GM21447 (cell line): Measurements from ENCODE around the gene ZBTB20.

Source experiments
- ATAC-seq: cut with Tn5 transposase; IDR thresholded peaks from one replicate; pipeline ENCODE4 v1.9.1; 2021; ENCODE audit not compliant: unreplicated experiment

ZBTB20 gene

DNA sequence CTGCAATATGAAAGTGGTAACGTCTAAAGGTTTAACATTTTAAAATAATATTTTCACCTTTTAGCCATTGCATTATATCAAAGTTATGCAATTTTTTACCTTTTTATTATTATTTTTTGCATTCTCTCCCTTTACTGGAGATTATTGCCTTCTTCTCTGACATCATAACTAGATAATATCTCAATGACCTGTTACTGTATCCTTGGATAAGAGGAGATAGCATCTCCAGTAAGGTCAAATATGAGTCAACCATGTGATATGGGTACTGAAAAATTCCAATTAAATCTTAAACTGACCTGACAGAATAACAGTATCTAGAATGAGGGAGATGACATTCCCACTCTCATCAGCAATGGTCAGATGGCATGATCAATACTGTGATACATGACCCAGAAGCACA lies 108.3 kb downstream of the ZBTB20 start:
- no peak for ATAC-seq

GRCh38 chr3:115022835-115023398 lies 124.2 kb downstream of the ZBTB20 start:
- ATAC-seq: no peak

- ATAC-seq: no peak
Measured at GRCh38 chr3:115022199-115022598, 124.9 kb downstream of the ZBTB20 start.

- no peak for ATAC-seq
Measured at GRCh38 chr3:115021061-115021460, 126.0 kb downstream of the ZBTB20 start.

- ATAC-seq: no peak
Measured at GRCh38 chr3:115019900-115020299, 127.2 kb downstream of the ZBTB20 start.

DNA sequence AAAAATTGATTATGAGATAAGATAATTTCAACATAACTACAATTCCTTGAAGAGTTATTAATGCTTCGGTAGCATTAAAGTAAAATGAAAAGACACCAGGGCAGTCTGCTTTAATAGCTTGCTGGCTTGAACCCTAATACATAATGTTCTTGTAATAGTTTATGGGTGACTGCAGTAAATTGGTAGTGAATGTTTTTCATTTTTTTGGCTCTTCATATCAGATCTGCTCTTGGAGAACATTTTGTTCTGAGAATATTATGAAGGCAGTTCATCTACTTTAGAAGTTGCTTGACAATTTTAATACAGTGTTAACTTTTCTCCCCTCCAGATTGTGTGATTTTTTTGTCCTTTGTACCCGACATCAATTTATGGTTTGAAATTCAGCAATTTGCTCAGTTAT lies 128.4 kb downstream of the ZBTB20 start:
- no peak for ATAC-seq

DNA sequence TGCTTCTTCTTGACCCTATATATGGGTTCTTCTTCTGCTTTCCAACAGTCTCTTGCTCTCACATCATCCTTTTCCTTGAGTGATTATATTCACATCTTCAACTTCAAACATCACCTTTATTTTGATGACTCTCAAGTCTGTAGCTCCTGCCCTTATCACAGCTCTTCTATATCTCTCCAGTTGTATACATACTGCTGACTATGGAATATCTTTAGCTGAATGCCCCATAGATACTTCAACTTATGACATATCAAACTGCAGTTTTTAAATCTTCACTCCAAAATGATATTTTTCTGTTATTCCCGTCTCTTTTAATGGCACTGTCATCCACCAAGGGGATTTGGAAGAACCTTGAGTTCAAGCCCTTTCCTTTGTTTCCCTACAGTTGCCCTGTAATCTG lies 139.1 kb downstream of the ZBTB20 start:
- no peak for ATAC-seq

- ATAC-seq: no peak
Measured at GRCh38 chr3:115004201-115005140, 142.6 kb downstream of the ZBTB20 start.

GRCh38 chr3:114998971-114999579 lies 148.0 kb downstream of the ZBTB20 start:
- no peak for ATAC-seq

- no peak for ATAC-seq
Measured at GRCh38 chr3:114994554-114995341, 152.3 kb downstream of the ZBTB20 start.

GRCh38 chr3:114985776-114986175 lies 161.3 kb downstream of the ZBTB20 start:
- ATAC-seq: no peak

DNA sequence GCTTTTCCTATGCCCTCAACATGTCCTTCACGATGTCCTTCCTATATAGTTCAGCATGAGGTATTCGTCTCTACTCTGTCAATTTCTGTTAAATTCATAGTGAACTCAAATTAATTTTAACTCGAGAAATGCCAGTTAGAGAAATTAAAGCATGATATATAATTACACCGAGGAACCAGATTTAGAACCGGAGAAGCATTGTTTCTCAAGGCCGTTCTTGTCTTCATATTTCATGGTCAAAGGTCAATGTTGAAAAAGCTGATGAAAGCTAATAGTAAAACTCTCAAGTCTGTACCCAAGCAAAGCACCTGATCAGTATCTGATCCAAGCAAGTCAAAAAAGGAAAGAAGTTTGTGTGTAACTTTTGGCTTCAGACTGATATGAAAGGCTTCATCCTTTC lies 163.8 kb downstream of the ZBTB20 start:
- ATAC-seq: no peak

- peak; percentile 98 for ATAC-seq
Measured at GRCh38 chr3:114974387-114974786, 172.7 kb downstream of the ZBTB20 start.

- no peak for ATAC-seq
Measured at GRCh38 chr3:114973536-114973935, 173.6 kb downstream of the ZBTB20 start.

DNA sequence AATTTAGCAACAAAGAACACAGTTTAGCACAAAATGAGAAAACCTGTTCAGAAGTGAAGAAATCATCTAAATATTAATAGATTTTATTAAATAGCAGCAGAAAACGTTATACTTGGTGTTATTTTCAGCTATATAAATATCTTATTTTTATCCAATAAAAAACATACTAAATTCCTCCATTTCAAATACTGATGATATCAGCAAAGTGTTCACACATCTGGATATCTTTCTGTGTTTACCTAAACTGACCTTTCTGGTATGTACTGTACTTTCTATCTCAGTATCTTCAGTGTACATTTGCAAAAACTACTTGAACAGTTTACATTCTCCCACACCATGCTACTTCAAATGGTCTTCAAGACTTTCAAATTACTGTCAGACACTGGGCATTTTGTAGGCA lies 179.9 kb downstream of the ZBTB20 start:
- no peak for ATAC-seq

DNA sequence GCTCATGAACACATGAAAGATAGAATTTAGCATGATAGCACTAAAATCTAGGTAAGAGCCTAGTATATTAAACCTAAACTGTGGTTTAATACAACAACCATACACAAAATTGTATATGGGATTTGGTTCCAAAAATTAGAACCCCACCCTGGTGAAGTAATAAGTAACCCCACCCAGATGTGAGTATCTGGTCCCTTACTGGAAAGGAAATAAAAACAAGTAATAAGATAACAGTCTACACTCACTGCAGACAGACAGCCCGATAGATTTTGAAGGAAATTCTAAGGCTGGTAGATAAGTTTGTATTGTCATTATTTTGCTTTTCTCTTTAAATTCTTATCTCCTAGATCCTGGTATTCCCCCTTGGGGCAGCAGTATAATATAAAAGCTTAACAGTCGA lies 184.9 kb downstream of the ZBTB20 start:
- ATAC-seq: no peak

- ATAC-seq: no peak
Measured at GRCh38 chr3:114958930-114959329, 188.2 kb downstream of the ZBTB20 start.

GRCh38 chr3:114953800-114954199 lies 193.3 kb downstream of the ZBTB20 start:
- no peak for ATAC-seq

DNA sequence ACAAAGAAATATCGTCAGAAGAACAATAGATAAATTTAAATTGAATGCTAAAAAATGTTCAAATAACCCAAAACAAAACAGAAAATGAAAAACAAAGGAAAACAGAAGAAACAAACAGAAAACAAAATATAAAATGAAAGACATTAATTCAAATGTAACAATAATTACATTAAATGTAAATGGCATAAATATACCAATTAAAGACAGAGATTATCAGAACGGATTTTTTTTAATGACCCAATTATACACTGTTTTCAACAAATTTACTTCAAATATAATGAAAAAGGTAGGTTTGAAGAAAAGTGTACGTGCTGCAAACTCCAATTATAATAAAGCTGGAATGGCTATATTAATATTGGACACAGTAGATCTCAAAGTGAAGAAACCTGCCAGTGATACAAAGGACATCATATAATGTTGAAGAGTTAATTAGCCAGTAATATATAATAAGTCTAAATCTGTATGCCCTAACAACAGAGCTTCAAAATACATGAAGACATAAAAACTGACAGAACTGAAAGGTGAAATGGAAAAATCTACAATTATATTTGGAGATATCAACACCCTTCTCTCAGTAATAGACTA lies 193.8 kb downstream of the ZBTB20 start:
- no peak for ATAC-seq

GRCh38 chr3:114942773-114943172 lies 204.3 kb downstream of the ZBTB20 start:
- ATAC-seq: no peak
